K562 (cell line): Measurements from ENCODE around the gene TMEM59. TPM values are rescaled to one million over a fixed set of nuclear protein-coding genes. Genes with fewer than 3 reads are reported as not detected.
A peak's percentile ranks its signal among the peaks of the same experiment; 100 is the strongest.

ENCODE experiments used
- microRNA-seq: library from miRNA; unstranded; fragments of <30 nt; microRNA quantifications from one replicate; pipeline ENCODE4, GENCODE V29; 2018; ENCODE audit warnings: borderline microRNAs expressed
- polyA plus RNA-seq, 8 experiments: library from polyadenylated mRNA; depleted of rRNA in 4 of 8; stranded (reverse) in 5 of 8; unstranded in 3 of 8; fragments of >200 nt; fragmentation: Nextera tagmentation in 2 of 8; fragmentation: Illumina TruSeq in 1 of 8; extraction: Ambion mirVana in 2 of 8; extraction: Trizol in 1 of 8; gene quantifications; 2 replicates each; pipeline versions ENCODE4 v1.2.1 to v1.2.3, GENCODE V29; 2011 to 2014; ENCODE audit warnings: inconsistent platforms in 1 of 8, missing spikeins in 1 of 8
- small RNA-seq: library from RNA; depleted of rRNA; stranded (forward); fragments of <200 nt; gene quantifications from one replicate; pipeline ENCODE3, GENCODE V24; 2014
- total RNA-seq, 7 experiments: library from RNA; depleted of rRNA in 6 of 7; stranded (reverse); fragments of >200 nt in 6 of 7; fragmentation: Illumina TruSeq in 2 of 7; extraction: Trizol in 2 of 7; gene quantifications; 2 replicates each; pipeline versions ENCODE4 v1.2.1 to v1.2.3, GENCODE V29; 2011 to 2021; ENCODE audit warnings: low replicate concordance in 1 of 7

Gene TMEM59
- total and polyA plus RNA-seq, 9 of the 15 experiments (the other 6 are each of a cell fraction or from before 2014, with no cell fraction given) = 93.1 to 316 (median 151) TPM

Small RNAs within 50 kb of the gene (microRNA-seq; reads per million reads assigned to microRNA genes)
- gene MIR4781 = 1.9 reads per million, percentile 26 among the genes with 10 or more reads in this experiment

Small RNAs within 50 kb of the gene (small RNA-seq; reads per million reads assigned to genes)
- gene AL353898.1 (not detected), gene AL353898.2 (not detected)

Other genes with a start within 250 kb of the TMEM59 start
Only the 7 nearest of the 10 such genes appear.
- gene IFT25, start 107.5 kb downstream of the TMEM59 start, total RNA-seq (2014; rRNA removed) = 167 and 181 TPM in 2 replicates
- gene IFT25, start 107.5 kb downstream of the TMEM59 start, total RNA-seq (2014; rRNA removed; fragmentation: Illumina TruSeq; extraction: Trizol) = 147 and 167 TPM in 2 replicates
- 189 and 209 TPM in 2 replicates for gene IFT25, start 107.5 kb downstream of the TMEM59 start, total RNA-seq (2015; rRNA removed; fragmentation: Illumina TruSeq; extraction: Trizol)
- 93.6 and 94.4 TPM in 2 replicates for gene IFT25, start 107.5 kb downstream of the TMEM59 start, total RNA-seq (2021)
- gene IFT25, start 107.5 kb downstream of the TMEM59 start, polyA plus RNA-seq (2011; rRNA removed) = 110 and 150 TPM in 2 replicates
- 153 and 157 TPM in 2 replicates for gene IFT25, start 107.5 kb downstream of the TMEM59 start, polyA plus RNA-seq (2014; fragmentation: Illumina TruSeq; extraction: Trizol)
- 100 to 1,000 TPM; 168 to 178 TPM for gene IFT25, start 107.5 kb downstream of the TMEM59 start, polyA plus RNA-seq (2014; fragmentation: Nextera tagmentation; extraction: Ambion mirVana)
- gene IFT25, start 107.5 kb downstream of the TMEM59 start, polyA plus RNA-seq (2014; rRNA removed) = 202 and 206 TPM in 2 replicates
- 26.0 and 26.2 TPM in 2 replicates for gene LRRC42, start 106.9 kb downstream of the TMEM59 start, total RNA-seq (2014; rRNA removed)
- gene LRRC42, start 106.9 kb downstream of the TMEM59 start, total RNA-seq (2014; rRNA removed; fragmentation: Illumina TruSeq; extraction: Trizol) = 39.0 and 45.4 TPM in 2 replicates
- gene LRRC42, start 106.9 kb downstream of the TMEM59 start, total RNA-seq (2015; rRNA removed; fragmentation: Illumina TruSeq; extraction: Trizol) = 35.0 and 35.5 TPM in 2 replicates
- 40.1 and 42.7 TPM in 2 replicates for gene LRRC42, start 106.9 kb downstream of the TMEM59 start, total RNA-seq (2021)
- gene LRRC42, start 106.9 kb downstream of the TMEM59 start, polyA plus RNA-seq (2011; rRNA removed) = 51.9 and 64.1 TPM in 2 replicates
- 42.0 and 42.9 TPM in 2 replicates for gene LRRC42, start 106.9 kb downstream of the TMEM59 start, polyA plus RNA-seq (2014; fragmentation: Illumina TruSeq; extraction: Trizol)
- 10 to 100 TPM; 17.3 to 19.1 TPM for gene LRRC42, start 106.9 kb downstream of the TMEM59 start, polyA plus RNA-seq (2014; fragmentation: Nextera tagmentation; extraction: Ambion mirVana)
- gene LRRC42, start 106.9 kb downstream of the TMEM59 start, polyA plus RNA-seq (2014; rRNA removed) = 33.6 and 35.2 TPM in 2 replicates
- not detected in 2 replicates for gene LDLRAD1, start 35.0 kb downstream of the TMEM59 start, total RNA-seq (2014; rRNA removed)
- not detected in 2 replicates for gene LDLRAD1, start 35.0 kb downstream of the TMEM59 start, total RNA-seq (2014; rRNA removed; fragmentation: Illumina TruSeq; extraction: Trizol)
- gene LDLRAD1, start 35.0 kb downstream of the TMEM59 start, total RNA-seq (2015; rRNA removed; fragmentation: Illumina TruSeq; extraction: Trizol) = not detected in 2 replicates
- gene LDLRAD1, start 35.0 kb downstream of the TMEM59 start, total RNA-seq (2021) = not detected in 2 replicates
- not detected in 2 replicates for gene LDLRAD1, start 35.0 kb downstream of the TMEM59 start, polyA plus RNA-seq (2011; rRNA removed)
- gene LDLRAD1, start 35.0 kb downstream of the TMEM59 start, polyA plus RNA-seq (2014; fragmentation: Illumina TruSeq; extraction: Trizol) = not detected in 2 replicates
- not detected for gene LDLRAD1, start 35.0 kb downstream of the TMEM59 start, polyA plus RNA-seq (2014; fragmentation: Nextera tagmentation; extraction: Ambion mirVana)
- gene LDLRAD1, start 35.0 kb downstream of the TMEM59 start, polyA plus RNA-seq (2014; rRNA removed) = not detected in 2 replicates
- gene TCEANC2, start 404 bp upstream of the TMEM59 start, total RNA-seq (2014; rRNA removed) = 3.3 and 6.2 TPM in 2 replicates
- 6.3 and 8.2 TPM in 2 replicates for gene TCEANC2, start 404 bp upstream of the TMEM59 start, total RNA-seq (2014; rRNA removed; fragmentation: Illumina TruSeq; extraction: Trizol)
- 4.7 and 5.6 TPM in 2 replicates for gene TCEANC2, start 404 bp upstream of the TMEM59 start, total RNA-seq (2015; rRNA removed; fragmentation: Illumina TruSeq; extraction: Trizol)
- 7.0 and 7.2 TPM in 2 replicates for gene TCEANC2, start 404 bp upstream of the TMEM59 start, total RNA-seq (2021)
- 7.4 and 8.4 TPM in 2 replicates for gene TCEANC2, start 404 bp upstream of the TMEM59 start, polyA plus RNA-seq (2011; rRNA removed)
- gene TCEANC2, start 404 bp upstream of the TMEM59 start, polyA plus RNA-seq (2014; fragmentation: Illumina TruSeq; extraction: Trizol) = 6.0 and 7.1 TPM in 2 replicates
- 10 to 100 TPM in 1 of 2 experiments, 1 to 10 TPM in 1; 9.8 to 10.2 TPM for gene TCEANC2, start 404 bp upstream of the TMEM59 start, polyA plus RNA-seq (2014; fragmentation: Nextera tagmentation; extraction: Ambion mirVana)
- 5.2 and 5.3 TPM in 2 replicates for gene TCEANC2, start 404 bp upstream of the TMEM59 start, polyA plus RNA-seq (2014; rRNA removed)
- not detected in 2 replicates for gene CDCP2, start 99.8 kb upstream of the TMEM59 start, total RNA-seq (2014; rRNA removed)
- 0.06 TPM in 1 of 2 replicates, not detected in the other for gene CDCP2, start 99.8 kb upstream of the TMEM59 start, total RNA-seq (2014; rRNA removed; fragmentation: Illumina TruSeq; extraction: Trizol)
- gene CDCP2, start 99.8 kb upstream of the TMEM59 start, total RNA-seq (2015; rRNA removed; fragmentation: Illumina TruSeq; extraction: Trizol) = not detected in 2 replicates
- gene CDCP2, start 99.8 kb upstream of the TMEM59 start, total RNA-seq (2021) = not detected in 2 replicates
- not detected in 2 replicates for gene CDCP2, start 99.8 kb upstream of the TMEM59 start, polyA plus RNA-seq (2011; rRNA removed)
- not detected in 2 replicates for gene CDCP2, start 99.8 kb upstream of the TMEM59 start, polyA plus RNA-seq (2014; fragmentation: Illumina TruSeq; extraction: Trizol)
- not detected for gene CDCP2, start 99.8 kb upstream of the TMEM59 start, polyA plus RNA-seq (2014; fragmentation: Nextera tagmentation; extraction: Ambion mirVana)
- gene CDCP2, start 99.8 kb upstream of the TMEM59 start, polyA plus RNA-seq (2014; rRNA removed) = 0.05 TPM in 1 of 2 replicates, not detected in the other
- 7.9 and 9.6 TPM in 2 replicates for gene CYB5RL, start 146.8 kb upstream of the TMEM59 start, total RNA-seq (2014; rRNA removed)
- gene CYB5RL, start 146.8 kb upstream of the TMEM59 start, total RNA-seq (2014; rRNA removed; fragmentation: Illumina TruSeq; extraction: Trizol) = 8.3 and 11.2 TPM in 2 replicates
- 10.5 and 12.7 TPM in 2 replicates for gene CYB5RL, start 146.8 kb upstream of the TMEM59 start, total RNA-seq (2015; rRNA removed; fragmentation: Illumina TruSeq; extraction: Trizol)
- gene CYB5RL, start 146.8 kb upstream of the TMEM59 start, total RNA-seq (2021) = 15.2 and 16.9 TPM in 2 replicates
- 11.3 and 12.3 TPM in 2 replicates for gene CYB5RL, start 146.8 kb upstream of the TMEM59 start, polyA plus RNA-seq (2011; rRNA removed)
- gene CYB5RL, start 146.8 kb upstream of the TMEM59 start, polyA plus RNA-seq (2014; fragmentation: Illumina TruSeq; extraction: Trizol) = 14.7 and 18.0 TPM in 2 replicates
- gene CYB5RL, start 146.8 kb upstream of the TMEM59 start, polyA plus RNA-seq (2014; fragmentation: Nextera tagmentation; extraction: Ambion mirVana) = 1 to 10 TPM; 8.8 to 8.9 TPM
- 9.4 and 13.3 TPM in 2 replicates for gene CYB5RL, start 146.8 kb upstream of the TMEM59 start, polyA plus RNA-seq (2014; rRNA removed)
- 193 and 248 TPM in 2 replicates for gene MRPL37, start 147.0 kb upstream of the TMEM59 start, total RNA-seq (2014; rRNA removed)
- gene MRPL37, start 147.0 kb upstream of the TMEM59 start, total RNA-seq (2014; rRNA removed; fragmentation: Illumina TruSeq; extraction: Trizol) = 152 TPM in 2 replicates
- 175 and 180 TPM in 2 replicates for gene MRPL37, start 147.0 kb upstream of the TMEM59 start, total RNA-seq (2015; rRNA removed; fragmentation: Illumina TruSeq; extraction: Trizol)
- gene MRPL37, start 147.0 kb upstream of the TMEM59 start, total RNA-seq (2021) = 226 and 236 TPM in 2 replicates
- 66.9 and 72.9 TPM in 2 replicates for gene MRPL37, start 147.0 kb upstream of the TMEM59 start, polyA plus RNA-seq (2011; rRNA removed)
- 244 and 303 TPM in 2 replicates for gene MRPL37, start 147.0 kb upstream of the TMEM59 start, polyA plus RNA-seq (2014; fragmentation: Illumina TruSeq; extraction: Trizol)
- gene MRPL37, start 147.0 kb upstream of the TMEM59 start, polyA plus RNA-seq (2014; fragmentation: Nextera tagmentation; extraction: Ambion mirVana) = 10 to 100 TPM; 52.2 to 79.7 TPM
- gene MRPL37, start 147.0 kb upstream of the TMEM59 start, polyA plus RNA-seq (2014; rRNA removed) = 202 and 235 TPM in 2 replicates